ENCODE data around the gene TOMT.

DNA sequence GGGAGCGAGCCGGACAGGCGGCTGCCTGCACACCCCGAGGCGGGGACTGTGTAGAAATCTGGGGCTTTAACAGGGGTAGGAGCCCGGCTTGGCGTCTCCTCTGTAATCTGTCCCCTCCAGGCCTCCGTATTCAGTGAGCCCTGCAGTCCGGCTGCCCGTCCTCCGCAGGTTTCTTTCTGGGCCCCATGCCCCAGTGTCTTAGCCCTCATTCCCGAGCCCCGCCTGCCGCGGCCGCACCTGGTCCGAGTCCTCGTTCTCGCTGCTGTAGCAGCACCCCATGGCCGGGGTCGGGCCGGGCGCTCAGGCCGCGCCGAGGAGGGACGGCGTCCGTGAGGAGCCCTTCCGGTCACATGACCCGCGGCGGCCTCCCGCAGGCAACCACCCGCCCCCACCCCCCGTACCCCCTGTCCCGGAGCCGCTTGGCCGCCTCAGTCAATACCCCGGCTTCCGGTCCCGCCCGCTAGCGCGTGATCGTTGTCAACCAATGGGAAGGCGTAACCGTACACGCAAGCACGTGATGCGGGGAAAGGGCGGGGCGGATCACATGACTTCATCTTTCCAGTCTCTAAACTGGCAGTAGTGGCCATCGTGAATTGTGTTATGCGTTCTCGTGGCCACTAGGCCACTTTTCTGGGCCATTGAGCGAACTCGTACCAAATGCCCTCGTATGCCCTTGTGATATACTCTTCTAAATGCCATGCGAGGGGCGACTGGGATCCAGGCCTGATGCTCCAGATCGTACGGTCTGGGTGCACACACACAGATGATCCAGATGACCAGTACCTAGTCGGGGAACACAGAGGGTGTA lies 2.6 kb upstream of the TOMT start, which contains the start of gene LAMTOR1:
- TF ChIP-seq, protein P1, sequence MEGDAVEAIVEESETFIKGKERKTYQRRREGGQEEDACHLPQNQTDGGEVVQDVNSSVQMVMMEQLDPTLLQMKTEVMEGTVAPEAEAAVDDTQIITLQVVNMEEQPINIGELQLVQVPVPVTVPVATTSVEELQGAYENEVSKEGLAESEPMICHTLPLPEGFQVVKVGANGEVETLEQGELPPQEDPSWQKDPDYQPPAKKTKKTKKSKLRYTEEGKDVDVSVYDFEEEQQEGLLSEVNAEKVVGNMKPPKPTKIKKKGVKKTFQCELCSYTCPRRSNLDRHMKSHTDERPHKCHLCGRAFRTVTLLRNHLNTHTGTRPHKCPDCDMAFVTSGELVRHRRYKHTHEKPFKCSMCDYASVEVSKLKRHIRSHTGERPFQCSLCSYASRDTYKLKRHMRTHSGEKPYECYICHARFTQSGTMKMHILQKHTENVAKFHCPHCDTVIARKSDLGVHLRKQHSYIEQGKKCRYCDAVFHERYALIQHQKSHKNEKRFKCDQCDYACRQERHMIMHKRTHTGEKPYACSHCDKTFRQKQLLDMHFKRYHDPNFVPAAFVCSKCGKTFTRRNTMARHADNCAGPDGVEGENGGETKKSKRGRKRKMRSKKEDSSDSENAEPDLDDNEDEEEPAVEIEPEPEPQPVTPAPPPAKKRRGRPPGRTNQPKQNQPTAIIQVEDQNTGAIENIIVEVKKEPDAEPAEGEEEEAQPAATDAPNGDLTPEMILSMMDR (IDR thresholded peaks at IDR 0.05) = peak; percentile 44 to 60
- TF ChIP-seq POLR2A (IDR thresholded peaks at IDR 0.05) (peak; percentile 19 to 63), EP300 (IDR thresholded peaks at IDR 0.05) (no peak)

All from suprapubic skin (tissue), 3 donors.